HG02884 (cell line): ENCODE results near the gene GNG12.

ENCODE experiments used
- ATAC-seq: cut with Tn5 transposase; IDR thresholded peaks from one replicate; pipeline ENCODE4 v1.9.1; 2021; ENCODE audit warnings: mild to moderate bottlenecking, moderate library complexity; ENCODE audit not compliant: unreplicated experiment

GNG12 gene

GRCh38 chr1:67832737-67833601, at the start of gene GNG12:
Gene GNG12 (minus strand): TSS chr1:67833467. CDS start chr1:67707686, 125,781 bp downstream.
- peak; percentile 52 for ATAC-seq

- no peak for ATAC-seq
Measured at GRCh38 chr1:67882196-67882958, 49.1 kb upstream of the GNG12 start.

- ATAC-seq, result no peak
Measured at GRCh38 chr1:67880056-67880601, 46.9 kb upstream of the GNG12 start.

- no peak for ATAC-seq
Measured at GRCh38 chr1:67879485-67879884, 46.2 kb upstream of the GNG12 start.

DNA sequence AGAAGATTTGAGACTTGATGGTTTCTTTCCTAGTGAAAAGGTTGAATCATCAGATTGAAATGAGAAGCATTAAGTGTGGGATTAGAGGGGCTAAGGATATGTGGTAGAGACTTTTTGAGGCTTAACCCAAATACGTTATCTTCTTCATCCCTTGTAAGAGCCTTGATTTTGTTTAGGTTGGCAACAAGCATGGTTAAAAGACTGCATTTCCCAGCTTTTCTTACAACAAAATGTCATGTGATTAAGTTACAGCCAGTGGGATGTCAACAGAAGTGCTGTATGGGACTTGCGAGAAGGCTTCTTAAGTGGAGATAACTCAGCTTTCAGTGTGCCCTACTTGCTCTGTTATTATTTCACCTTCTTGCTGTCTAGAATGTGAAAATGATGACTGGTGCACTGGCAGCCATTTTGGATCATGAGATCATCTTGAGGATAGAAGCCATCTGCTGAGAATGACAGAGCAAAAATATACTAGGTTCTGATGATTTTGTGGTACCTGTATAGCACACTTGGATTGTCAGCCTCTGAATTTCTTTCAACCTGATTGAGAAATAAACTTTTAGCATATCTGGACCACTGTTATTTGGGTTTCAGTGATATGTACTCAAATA, 41.3 kb upstream of the GNG12 start:
- no peak for ATAC-seq

DNA sequence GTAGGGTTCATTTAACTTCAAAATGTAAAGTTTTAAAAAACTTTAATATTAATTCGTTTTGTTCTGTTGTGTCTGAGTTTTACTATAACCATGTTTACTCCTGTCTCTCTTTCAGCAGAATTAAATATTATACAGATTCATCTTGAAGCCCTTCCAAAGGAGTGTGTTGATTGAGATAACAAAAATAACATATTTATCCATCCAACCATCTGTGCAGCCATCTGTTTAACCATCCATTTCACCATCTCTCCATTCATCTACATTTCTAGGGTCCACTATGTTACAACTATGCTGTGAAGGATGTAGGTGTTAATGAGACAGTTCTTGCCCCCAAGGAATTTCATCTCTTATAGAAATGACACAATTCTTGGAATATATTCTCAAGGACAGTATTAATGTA, 36.0 kb upstream of the GNG12 start:
- no peak for ATAC-seq

DNA sequence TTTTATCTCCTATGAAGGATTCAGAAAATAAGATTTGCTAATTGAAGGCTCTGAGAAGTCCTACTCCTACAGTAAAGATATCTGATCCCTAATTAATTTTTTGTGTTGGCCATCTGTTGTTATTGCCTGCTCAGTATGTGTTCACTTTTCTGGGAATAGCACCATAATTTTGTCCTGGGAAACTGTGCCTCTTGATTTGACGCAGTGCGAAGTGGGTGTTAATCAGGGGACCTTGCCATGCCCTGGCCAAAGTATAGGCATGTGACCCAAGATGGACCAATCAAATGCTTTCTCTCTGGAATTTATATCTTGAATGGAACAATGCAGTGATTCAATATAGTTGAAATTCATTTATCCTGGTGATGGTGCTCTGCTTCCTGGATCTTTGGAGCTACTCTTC, 30.4 kb upstream of the GNG12 start:
- ATAC-seq, result no peak

DNA sequence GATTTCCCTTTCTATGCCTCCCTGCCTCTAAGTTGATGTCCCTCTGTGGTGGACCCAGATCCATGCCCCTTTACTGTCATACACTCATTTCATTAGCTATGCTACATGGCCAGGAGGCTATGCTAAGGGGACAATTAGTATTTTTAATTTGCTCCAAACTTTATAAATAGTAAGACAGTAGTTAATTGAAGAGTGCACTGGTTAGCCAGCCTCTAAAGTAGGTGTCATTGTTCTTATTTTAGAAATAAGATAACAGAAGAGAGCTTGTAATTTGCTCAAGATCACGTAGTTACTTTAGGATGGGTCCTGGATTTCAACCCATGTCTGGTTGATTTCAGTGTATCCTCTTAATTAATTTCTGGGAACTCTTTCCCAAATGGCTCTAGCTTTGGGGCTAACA, 29.4 kb upstream of the GNG12 start:
- ATAC-seq, result no peak

DNA sequence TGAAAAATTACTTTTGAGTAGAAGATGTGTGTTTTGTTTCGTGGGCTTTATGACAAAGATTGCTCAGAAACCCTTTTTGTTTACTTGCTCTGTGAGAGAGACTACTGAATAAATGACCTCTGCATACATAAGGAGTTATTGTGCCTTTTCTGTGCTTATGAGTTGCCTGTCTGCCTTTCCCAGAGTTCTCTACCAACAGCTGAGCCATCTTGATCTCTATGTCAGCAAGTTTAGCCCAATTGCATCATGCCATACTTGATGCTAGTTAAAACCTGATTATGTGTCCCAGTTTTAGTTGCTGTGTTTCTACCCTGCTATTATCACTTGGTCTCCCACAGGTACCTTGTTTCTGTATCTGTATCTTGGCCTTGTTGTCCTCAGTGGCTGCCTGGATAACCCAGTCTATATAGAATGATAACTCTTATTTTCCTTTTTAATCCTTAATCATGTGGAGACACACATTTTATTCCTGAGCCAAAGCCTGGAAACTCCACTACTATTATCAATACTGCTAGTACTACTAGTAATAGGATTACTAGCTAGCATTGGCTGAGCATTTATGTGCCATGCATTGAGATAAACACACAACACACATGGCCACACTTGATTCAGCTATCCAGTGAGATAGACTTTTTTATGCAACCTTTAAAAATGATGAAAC, 28.7 kb upstream of the GNG12 start:
- no peak for ATAC-seq

DNA sequence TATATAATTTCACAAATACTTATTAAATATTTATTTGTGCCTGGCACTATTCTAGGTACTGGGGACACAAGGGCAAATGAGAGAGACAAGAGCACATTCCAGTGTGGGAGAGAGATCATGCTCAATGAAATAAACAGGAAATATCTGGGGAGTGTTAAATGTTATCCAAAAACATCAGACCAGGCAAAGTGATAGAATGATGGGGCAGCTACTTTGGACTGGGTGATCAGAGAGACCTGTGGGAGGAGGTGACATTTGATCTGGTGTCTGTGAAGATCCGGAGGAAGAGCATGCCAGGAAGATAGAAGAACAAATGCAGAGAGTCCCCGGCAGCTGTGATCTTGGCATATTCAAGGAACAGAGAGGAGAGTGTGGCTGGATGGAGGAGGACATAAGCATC, 27.5 kb upstream of the GNG12 start:
- no peak for ATAC-seq

DNA sequence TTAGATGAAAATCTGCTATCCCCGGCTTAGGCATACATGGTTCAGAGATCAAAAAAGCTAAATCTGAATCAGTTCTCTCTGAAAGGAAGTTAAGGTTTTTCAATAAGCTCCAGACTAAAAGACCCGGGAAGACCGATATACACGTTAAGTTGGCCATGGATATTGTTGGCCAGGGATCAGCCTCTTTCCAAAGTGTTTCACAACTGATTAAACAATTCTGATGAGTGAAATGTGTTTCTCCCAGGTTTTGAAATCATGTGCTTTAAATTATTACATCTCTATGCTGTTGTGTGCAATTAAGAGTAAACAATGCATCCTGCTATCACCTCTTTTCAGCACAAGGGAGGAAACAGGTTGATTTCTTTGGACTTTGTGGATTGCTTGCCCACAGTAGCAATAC, 23.7 kb upstream of the GNG12 start:
- ATAC-seq, result no peak

DNA sequence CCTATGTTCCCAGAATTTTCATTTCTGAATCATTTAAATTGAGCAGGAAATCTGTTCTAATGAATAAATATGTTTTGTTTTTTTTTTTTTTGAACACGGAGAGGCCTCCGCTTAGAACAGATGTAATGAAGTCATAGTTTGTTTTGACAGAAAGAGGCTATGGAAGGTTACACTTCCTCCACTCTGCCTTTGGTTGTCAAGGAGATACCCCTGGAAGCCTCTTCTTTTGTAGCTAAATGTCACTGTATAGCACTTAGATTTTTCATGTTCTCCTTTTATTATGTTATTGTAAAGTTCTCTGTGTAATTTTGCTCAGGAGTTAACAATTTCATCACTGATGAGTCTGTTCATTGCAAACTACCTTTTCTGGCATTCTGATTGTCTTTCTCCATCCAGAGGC, 22.7 kb upstream of the GNG12 start:
- no peak for ATAC-seq

- ATAC-seq, result no peak
Measured at GRCh38 chr1:67855444-67855843, 22.2 kb upstream of the GNG12 start.

GRCh38 chr1:67853704-67854103, 20.4 kb upstream of the GNG12 start:
- ATAC-seq, result peak; percentile 42

- ATAC-seq, result no peak
Measured at GRCh38 chr1:67851800-67852199, 18.5 kb upstream of the GNG12 start.

- ATAC-seq, result no peak
Measured at GRCh38 chr1:67850611-67851075, 17.4 kb upstream of the GNG12 start.

DNA sequence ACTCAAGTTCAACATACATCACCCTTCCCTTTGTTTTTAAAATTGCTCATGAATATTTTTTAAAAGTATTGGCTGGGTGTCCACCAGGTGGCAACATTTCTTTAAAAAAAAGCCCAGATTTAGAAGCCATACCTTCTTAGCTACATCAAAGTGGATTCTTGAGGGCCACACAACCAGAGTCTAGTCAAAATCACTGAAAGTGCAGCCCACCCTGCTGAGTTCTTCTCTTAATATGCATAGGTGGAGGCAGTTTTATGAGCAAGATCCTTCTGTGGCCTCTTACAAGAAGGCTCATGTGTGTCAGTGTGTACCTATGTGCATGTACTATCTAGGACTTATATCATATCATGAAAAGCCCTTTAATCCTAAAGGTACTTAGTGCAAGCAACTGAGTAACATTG, 16.9 kb upstream of the GNG12 start:
- no peak for ATAC-seq

GRCh38 chr1:67847466-67847865, 14.2 kb upstream of the GNG12 start:
- no peak for ATAC-seq

DNA sequence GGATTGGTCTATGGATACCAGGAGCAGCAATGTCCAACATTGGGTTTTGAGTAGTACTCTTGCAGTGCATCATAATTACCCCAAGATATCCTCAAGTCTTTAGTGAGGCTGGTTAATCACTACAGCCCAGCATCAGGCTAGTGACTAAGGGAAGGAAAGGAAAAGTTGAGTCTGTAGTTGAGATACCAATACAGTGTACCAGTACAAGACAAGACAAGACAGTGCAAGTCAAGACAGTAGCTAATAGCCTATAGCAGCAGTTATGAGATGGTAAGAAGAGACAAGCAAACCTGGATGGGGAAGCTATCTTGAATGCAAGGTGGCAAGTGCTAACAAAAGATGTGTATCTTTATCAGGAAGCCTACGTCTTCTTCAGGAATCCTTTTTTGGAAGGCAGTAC, 13.3 kb upstream of the GNG12 start:
- ATAC-seq, result no peak

DNA sequence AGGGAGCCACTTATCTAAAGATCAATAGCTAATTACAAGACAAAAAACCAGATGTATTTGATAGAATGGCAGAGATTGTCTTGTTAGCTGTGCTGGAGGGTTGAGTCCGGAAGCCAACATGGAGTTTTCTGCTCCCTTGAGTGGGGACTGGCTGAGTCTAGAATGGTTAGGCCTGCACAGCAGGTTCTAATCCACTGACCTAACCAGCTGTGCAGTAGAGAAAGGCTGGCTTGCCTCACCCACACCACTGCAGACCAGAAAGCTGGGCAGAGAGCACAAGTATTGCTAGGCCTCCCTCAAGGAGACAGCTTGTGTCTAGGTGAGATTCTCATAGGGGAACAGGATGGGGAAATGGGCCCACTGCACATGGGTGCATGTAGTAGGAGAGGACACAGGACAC, 11.7 kb upstream of the GNG12 start:
- no peak for ATAC-seq

- ATAC-seq, result no peak
Measured at GRCh38 chr1:67843746-67844145, 10.5 kb upstream of the GNG12 start.
